Neuronal stem cell (in vitro differentiated cells): ENCODE measurements around the gene ARMC2. TPM values are rescaled to one million over a fixed set of nuclear protein-coding genes. Genes with fewer than 3 reads are reported as not detected.
A peak's percentile ranks its signal among the peaks of the same experiment; 100 is the strongest.

Experiments used
- DNase-seq: peaks from one replicate; pipeline ENCODE4 v3.0.0-alpha.2; 2013; ENCODE audit warnings: low spot score
- H2AFZ ChIP-seq: one replicate; pipeline ENCODE4 v1.6.1; 2013; ENCODE audit warnings: mild to moderate bottlenecking, low read length, inconsistent platforms
- H2AK5ac ChIP-seq: 2 replicates; pipeline ENCODE4 v1.6.1; 2013; ENCODE audit warnings: low read depth, mild to moderate bottlenecking, inconsistent platforms, low read length, moderate library complexity, mixed read lengths
- H2BK120ac ChIP-seq: 2 replicates; pipeline ENCODE4 v1.6.1; 2013; ENCODE audit warnings: low read depth, mild to moderate bottlenecking, inconsistent platforms, low read length, moderate library complexity, mixed read lengths
- H2BK12ac ChIP-seq: one replicate; pipeline ENCODE4 v1.6.1; 2013; ENCODE audit warnings: low read length, inconsistent platforms
- H2BK15ac ChIP-seq: 2 replicates; pipeline ENCODE4 v1.6.1; 2013; ENCODE audit warnings: mild to moderate bottlenecking, low read length, inconsistent platforms, mixed read lengths
- H2BK5ac ChIP-seq: one replicate; pipeline ENCODE4 v1.6.1; 2013; ENCODE audit warnings: inconsistent platforms, mild to moderate bottlenecking, low read length, moderate library complexity
- H3K14ac ChIP-seq: one replicate; pipeline ENCODE4 v1.6.1; 2013; ENCODE audit warnings: low read length, inconsistent platforms
- H3K18ac ChIP-seq: 2 replicates; pipeline ENCODE4 v1.6.1; 2013; ENCODE audit warnings: low read length, inconsistent platforms
- H3K23ac ChIP-seq: 2 replicates; pipeline ENCODE4 v1.6.1; 2013; ENCODE audit warnings: low read depth, mild to moderate bottlenecking, mixed read lengths, low read length, inconsistent platforms; ENCODE audit not compliant: poor library complexity
- H3K27ac ChIP-seq: replicated peaks from 3 replicates; pipeline ENCODE4 v1.5.1; 2013; ENCODE audit warnings: low read length, inconsistent platforms
- H3K27me3 ChIP-seq, 3 experiments: 2 replicates each; pipeline ENCODE4 v1.6.1; 2013; ENCODE audit warnings: low read length in 3 of 3, mild to moderate bottlenecking in 2 of 3, inconsistent platforms in 1 of 3, low read depth in 1 of 3, mixed read lengths in 1 of 3, moderate library complexity in 1 of 3; ENCODE audit not compliant: control insufficient read depth in 3 of 3, insufficient read depth in 3 of 3
- H3K36me3 ChIP-seq, 2 donors: replicated peaks in 1 of 2; 2 replicates each; pipeline ENCODE4 v1.6.1; 2013; ENCODE audit warnings: low read length in 2 of 2; ENCODE audit not compliant: control insufficient read depth in 2 of 2, insufficient read depth in 2 of 2
- H3K4ac ChIP-seq: 2 replicates; pipeline ENCODE4 v1.6.1; 2013; ENCODE audit warnings: inconsistent platforms, mild to moderate bottlenecking, low read length, moderate library complexity
- H3K4me1 ChIP-seq, 2 donors: 1 replicate in 1 of 2; 2 replicates in 1 of 2; pipeline ENCODE4 v1.6.1; 2013; ENCODE audit warnings: low read length in 2 of 2, low read depth in 1 of 2; ENCODE audit not compliant: control insufficient read depth in 2 of 2, insufficient read depth in 1 of 2
- H3K4me2 ChIP-seq: one replicate; pipeline ENCODE4 v1.6.1; 2013; ENCODE audit warnings: mild to moderate bottlenecking, low read length, inconsistent platforms; ENCODE audit not compliant: insufficient read depth, poor library complexity, severe bottlenecking
- H3K4me3 ChIP-seq, 2 donors: 2 replicates each; pipeline ENCODE4 v1.5.1; 2013; ENCODE audit warnings: low read length in 2 of 2, mild to moderate bottlenecking in 2 of 2, inconsistent platforms in 1 of 2, moderate library complexity in 1 of 2
- H3K79me1 ChIP-seq: one replicate; pipeline ENCODE4 v1.6.1; 2013; ENCODE audit warnings: low read depth, mild to moderate bottlenecking, inconsistent platforms, low read length, moderate library complexity
- H3K9ac ChIP-seq: one replicate; pipeline ENCODE4 v1.6.1; 2013; ENCODE audit warnings: mild to moderate bottlenecking, low read depth, low read length, inconsistent platforms; ENCODE audit not compliant: poor library complexity
- H3K9me3 ChIP-seq, 2 donors: replicated peaks in 1 of 2; 2 replicates each; pipeline versions ENCODE3 to v1.6.1; 2013; ENCODE audit warnings: low read length in 2 of 2, mild to moderate bottlenecking in 2 of 2, inconsistent platforms in 1 of 2, low read depth in 1 of 2, mixed read lengths in 1 of 2, moderate library complexity in 1 of 2; ENCODE audit not compliant: control insufficient read depth in 2 of 2, insufficient read depth in 1 of 2
- H4K8ac ChIP-seq: one replicate; pipeline ENCODE4 v1.6.1; 2013; ENCODE audit warnings: low read depth, mild to moderate bottlenecking, inconsistent platforms, low read length, moderate library complexity
- H4K91ac ChIP-seq: one replicate; pipeline ENCODE4 v1.6.1; 2013; ENCODE audit warnings: low read length, low read depth, mild to moderate bottlenecking, inconsistent platforms; ENCODE audit not compliant: poor library complexity
- WGBS, 2 donors: extraction: QIAGEN DNeasy Blood & Tissue Kit; methylation state at CpG; one replicate each; pipeline ENCODE4 v1.1.7; 2013; ENCODE audit warnings: missing lambda C conversion rate in 2 of 2, mixed read lengths in 1 of 2; ENCODE audit not compliant: insufficient read length in 2 of 2, insufficient replicate concordance in 1 of 2; ENCODE audit errors: extremely low coverage in 2 of 2; 5-methylcytosine and 5-hydroxymethylcytosine counted together
- polyA plus RNA-seq, 2 experiments: library from polyadenylated mRNA; stranded (reverse); fragments of 200-250 nt; gene quantifications; one replicate each; pipeline ENCODE4 v1.2.3, GENCODE V29; 2013

ARMC2 gene
- polyA plus RNA-seq (2013, experiment 1 of 2): 5.5 TPM
- 6.1 TPM for polyA plus RNA-seq (2013, experiment 2 of 2)

- Histone ChIP-seq H2AFZ (peak within 1 kb of the TSS; percentile 100), H3K4me3 (peak within 1 kb of the TSS; percentile 92 to 93), H2AK5ac (no peak within 1 kb of the TSS), H2BK120ac (peak within 1 kb of the TSS; percentile 69), H3K4me1 (peaks cover 2 to 3% of the 10 kb centered on the region in 2 donors), H3K79me1 (no peaks in the 10 kb centered on the region), H3K27me3 (peaks cover 0 to 24% (median 0%) of the 10 kb centered on the region in 3 experiments), H2BK15ac (no peak within 1 kb of the TSS), H2BK12ac (no peak within 1 kb of the TSS), H3K4me2 (peak within 1 kb of the TSS; percentile 78), H3K27ac (no peak within 1 kb of the TSS), H4K8ac (peak within 1 kb of the TSS; percentile 88), H4K91ac (no peak within 1 kb of the TSS), H2BK5ac (no peak within 1 kb of the TSS), H3K18ac (peak within 1 kb of the TSS; percentile 89), H3K36me3 (no peaks in the 10 kb centered on the region), H3K23ac (peak within 1 kb of the TSS; percentile 45), H3K14ac (no peak within 1 kb of the TSS), H3K4ac (no peak within 1 kb of the TSS), H3K9ac (peak within 1 kb of the TSS; percentile 85), H3K9me3 (no peaks in the 10 kb centered on the region)
- DNase-seq: peak; percentile 92
- no CpG with 5 or more reads among the region's 61 CpGs for WGBS, 2 donors
Measured at GRCh38 chr6:108848116-108848868, at the start of gene ARMC2. TSS of gene ARMC2 (plus strand) at chr6:108848422. CDS start at chr6:108854268, 5,846 bp downstream.

GRCh38 chr6:108798670-108799353 is 49.4 kb upstream of the ARMC2 start:
- Histone ChIP-seq H3K9ac (peak overlapping the region; percentile 38), H2AFZ (peak overlapping the region; percentile 68), H3K9me3 (no peaks in the 10 kb centered on the region), H2BK12ac (no peak overlapping the region), H3K27me3 (peaks cover 0 to 8% (median 0%) of the 10 kb centered on the region in 3 experiments), H4K91ac (no peak overlapping the region), H3K4me2 (no peak overlapping the region), H3K4me3 (no peak overlapping the region), H2BK5ac (no peak overlapping the region), H2BK15ac (no peak overlapping the region), H3K14ac (no peak overlapping the region), H3K18ac (peak overlapping the region; percentile 34), H2AK5ac (no peak overlapping the region), H3K79me1 (no peaks in the 10 kb centered on the region), H3K4me1 (peaks cover 2 to 20% of the 10 kb centered on the region in 2 donors), H4K8ac (no peak overlapping the region), H2BK120ac (no peak overlapping the region), H3K4ac (no peak overlapping the region), H3K23ac (no peak overlapping the region), H3K27ac (no peak overlapping the region), H3K36me3 (no peaks in the 10 kb centered on the region)
- no peak for DNase-seq
- WGBS, 2 donors: no CpG with 5 or more reads among the region's 18 CpGs

GRCh38 chr6:108799354-108799717 is 48.9 kb upstream of the ARMC2 start:
- no peak overlapping the region for H3K4me2 ChIP-seq
- peak overlapping the region; percentile 21 for H2AFZ ChIP-seq
- no peak overlapping the region for H2AK5ac ChIP-seq
- no peak overlapping the region for H3K27ac ChIP-seq
- peaks cover 2 to 20% of the 10 kb centered on the region in 2 donors for H3K4me1 ChIP-seq
- no peak overlapping the region for H3K4ac ChIP-seq
- no peak overlapping the region for H3K9ac ChIP-seq
- H2BK120ac ChIP-seq: no peak overlapping the region
- no peak for DNase-seq
- no peaks in the 10 kb centered on the region for H3K9me3 ChIP-seq
- no peak overlapping the region for H3K18ac ChIP-seq
- H3K4me3 ChIP-seq: no peak overlapping the region
- H3K27me3 ChIP-seq: peaks cover 0 to 4% (median 0%) of the 10 kb centered on the region in 3 experiments
- no peak overlapping the region for H4K8ac ChIP-seq
- no peak overlapping the region for H2BK15ac ChIP-seq
- no peaks in the 10 kb centered on the region for H3K79me1 ChIP-seq
- no CpG with 5 or more reads among the region's 9 CpGs for WGBS, 2 donors
- H3K23ac ChIP-seq: no peak overlapping the region
- H3K36me3 ChIP-seq: no peaks in the 10 kb centered on the region
- H2BK12ac ChIP-seq: no peak overlapping the region
- H4K91ac ChIP-seq: no peak overlapping the region
- no peak overlapping the region for H3K14ac ChIP-seq
- no peak overlapping the region for H2BK5ac ChIP-seq

- Histone ChIP-seq H4K8ac (no peak overlapping the region), H3K14ac (no peak overlapping the region), H3K4me1 (peaks cover 2 to 20% of the 10 kb centered on the region in 2 donors), H3K27me3 (peaks cover 0 to 3% (median 0%) of the 10 kb centered on the region in 3 experiments), H3K9me3 (no peaks in the 10 kb centered on the region), H3K9ac (no peak overlapping the region), H3K4ac (no peak overlapping the region), H3K36me3 (no peaks in the 10 kb centered on the region), H2BK15ac (no peak overlapping the region), H3K4me2 (no peak overlapping the region), H3K23ac (no peak overlapping the region), H3K4me3 (no peak overlapping the region), H3K18ac (no peak overlapping the region), H4K91ac (no peak overlapping the region), H2BK5ac (no peak overlapping the region), H3K79me1 (no peaks in the 10 kb centered on the region), H2AFZ (peak overlapping the region; percentile 21), H3K27ac (no peak overlapping the region), H2BK120ac (no peak overlapping the region), H2BK12ac (no peak overlapping the region), H2AK5ac (no peak overlapping the region)
- DNase-seq: no peak
- WGBS, 2 donors: no CpG with 5 or more reads among the region's 1 CpG
Measured at GRCh38 chr6:108799791-108800190, 48.4 kb upstream of the ARMC2 start.
